Measurements from ENCODE around the gene TTYH1. TPM values are rescaled to one million over a fixed set of nuclear protein-coding genes. Genes with fewer than 3 reads are reported as not detected.
A peak's percentile ranks its signal among the peaks of the same experiment; 100 is the strongest.

The TTYH1 gene
- total RNA-seq, 2 donors from 2014 or later, result not detected

GRCh38 chr19:54475706-54476105 is 60.4 kb downstream of the TTYH1 start:
- Histone ChIP-seq H3K4me1 (ENCODE audit: control insufficient read depth in 1 of 2, low read depth in 2 of 2) (peaks cover 3 to 15% of the 10 kb centered on the region in 2 donors), H3K4me3 (no peak overlapping the region), H3K36me3 (no peaks in the 10 kb centered on the region), H3K27me3 (replicated peaks; ENCODE audit: insufficient read depth) (no peaks in the 10 kb centered on the region), H3K27ac (no peak overlapping the region), H3K9me3 (no peaks in the 10 kb centered on the region)
- ATAC-seq (ENCODE audit: insufficient number of reproducible peaks, low FRiP score, low read depth) (no peak), DNase-seq (ENCODE audit: low spot score) (no peak)
- no peak for TF ChIP-seq CTCF (IDR thresholded peaks at IDR 0.05)

- no peak for TF ChIP-seq CTCF (IDR thresholded peaks at IDR 0.05)
These were observed 62.4 kb downstream of the TTYH1 start for GRCh38 chr19:54477650-54478049.

GRCh38 chr19:54478677-54479266 is 63.5 kb downstream of the TTYH1 start:
- Histone ChIP-seq H3K36me3 (no peaks in the 10 kb centered on the region), H3K4me3 (no peak overlapping the region), H3K9me3 (no peaks in the 10 kb centered on the region), H3K27me3 (replicated peaks; ENCODE audit: insufficient read depth) (no peaks in the 10 kb centered on the region), H3K27ac (no peak overlapping the region), H3K4me1 (ENCODE audit: control insufficient read depth in 1 of 2, low read depth in 2 of 2) (peaks cover 0 to 2% of the 10 kb centered on the region in 2 donors)
- DNase-seq (ENCODE audit: low spot score), result no peak
- ATAC-seq (ENCODE audit: insufficient number of reproducible peaks, low FRiP score, low read depth), result no peak
- TF ChIP-seq CTCF (IDR thresholded peaks at IDR 0.05), result peak; percentile 46

More at GRCh38 chr19:54477650-54478049, 62.4 kb downstream of the TTYH1 start:
- H3K9me3 ChIP-seq, result no peaks in the 10 kb centered on the region
- ATAC-seq (ENCODE audit: insufficient number of reproducible peaks, low FRiP score, low read depth) (no peak), DNase-seq (ENCODE audit: low spot score) (no peak)
- H3K27me3 ChIP-seq (replicated peaks; ENCODE audit: insufficient read depth), result no peaks in the 10 kb centered on the region
- H3K4me3 ChIP-seq, result no peak overlapping the region
- H3K27ac ChIP-seq, result no peak overlapping the region
- H3K4me1 ChIP-seq (ENCODE audit: control insufficient read depth in 1 of 2, low read depth in 2 of 2), result peaks cover 0 to 6% of the 10 kb centered on the region in 2 donors
- H3K36me3 ChIP-seq, result no peaks in the 10 kb centered on the region

GRCh38 chr19:54480051-54480450 is 64.8 kb downstream of the TTYH1 start:
- Histone ChIP-seq H3K27ac (no peak overlapping the region), H3K36me3 (no peaks in the 10 kb centered on the region), H3K4me1 (ENCODE audit: control insufficient read depth in 1 of 2, low read depth in 2 of 2) (no peaks in the 10 kb centered on the region), H3K4me3 (no peak overlapping the region), H3K27me3 (replicated peaks; ENCODE audit: insufficient read depth) (no peaks in the 10 kb centered on the region), H3K9me3 (no peaks in the 10 kb centered on the region)
- DNase-seq (ENCODE audit: low spot score), result no peak
- ATAC-seq (ENCODE audit: insufficient number of reproducible peaks, low FRiP score, low read depth), result no peak
- TF ChIP-seq CTCF (IDR thresholded peaks at IDR 0.05), result no peak

GRCh38 chr19:54481326-54481930 is 66.2 kb downstream of the TTYH1 start:
- no peaks in the 10 kb centered on the region for H3K4me1 ChIP-seq (ENCODE audit: control insufficient read depth in 1 of 2, low read depth in 2 of 2)
- H3K27me3 ChIP-seq (replicated peaks; ENCODE audit: insufficient read depth), result no peaks in the 10 kb centered on the region
- no peak for ATAC-seq (ENCODE audit: insufficient number of reproducible peaks, low FRiP score, low read depth)
- no peak overlapping the region for H3K4me3 ChIP-seq
- no peaks in the 10 kb centered on the region for H3K36me3 ChIP-seq
- peak; percentile 37 for TF ChIP-seq CTCF (IDR thresholded peaks at IDR 0.05)
- H3K27ac ChIP-seq, result no peak overlapping the region
- H3K9me3 ChIP-seq, result no peaks in the 10 kb centered on the region
- no peak for DNase-seq (ENCODE audit: low spot score)

Measured in thoracic aorta (tissue), 2 donors.